Measurements from ENCODE around the gene BIVM. TPM values are rescaled to one million over a fixed set of nuclear protein-coding genes. Genes with fewer than 3 reads are reported as not detected.
A peak's percentile ranks its signal among the peaks of the same experiment; 100 is the strongest.

Gene BIVM
- total RNA-seq, 1 donor from 2014 or later, result 39.2 TPM

GRCh38 chr13:102845630-102846260 is 46.8 kb downstream of the BIVM start, which contains the start of gene ERCC5:
Gene ERCC5, plus strand, starts transcription at chr13:102846032. Its CDS starts 235 bp downstream, at chr13:102846267.
- Mint-ChIP-seq H3K9me3 (ENCODE audit: unreplicated experiment) (peaks cover 15% of the 10 kb centered on the region), H3K27me3 (ENCODE audit: unreplicated experiment) (peaks cover 7% of the 10 kb centered on the region), H3K36me3 (ENCODE audit: unreplicated experiment) (no peaks in the 10 kb centered on the region), H3K27ac (ENCODE audit: unreplicated experiment) (peak within 1 kb of the TSS; percentile 97), H3K4me3 (ENCODE audit: unreplicated experiment) (peak within 1 kb of the TSS; percentile 96), H3K4me1 (ENCODE audit: low read depth, unreplicated experiment) (peaks cover 9% of the 10 kb centered on the region)
- TF ChIP-seq, protein P1, sequence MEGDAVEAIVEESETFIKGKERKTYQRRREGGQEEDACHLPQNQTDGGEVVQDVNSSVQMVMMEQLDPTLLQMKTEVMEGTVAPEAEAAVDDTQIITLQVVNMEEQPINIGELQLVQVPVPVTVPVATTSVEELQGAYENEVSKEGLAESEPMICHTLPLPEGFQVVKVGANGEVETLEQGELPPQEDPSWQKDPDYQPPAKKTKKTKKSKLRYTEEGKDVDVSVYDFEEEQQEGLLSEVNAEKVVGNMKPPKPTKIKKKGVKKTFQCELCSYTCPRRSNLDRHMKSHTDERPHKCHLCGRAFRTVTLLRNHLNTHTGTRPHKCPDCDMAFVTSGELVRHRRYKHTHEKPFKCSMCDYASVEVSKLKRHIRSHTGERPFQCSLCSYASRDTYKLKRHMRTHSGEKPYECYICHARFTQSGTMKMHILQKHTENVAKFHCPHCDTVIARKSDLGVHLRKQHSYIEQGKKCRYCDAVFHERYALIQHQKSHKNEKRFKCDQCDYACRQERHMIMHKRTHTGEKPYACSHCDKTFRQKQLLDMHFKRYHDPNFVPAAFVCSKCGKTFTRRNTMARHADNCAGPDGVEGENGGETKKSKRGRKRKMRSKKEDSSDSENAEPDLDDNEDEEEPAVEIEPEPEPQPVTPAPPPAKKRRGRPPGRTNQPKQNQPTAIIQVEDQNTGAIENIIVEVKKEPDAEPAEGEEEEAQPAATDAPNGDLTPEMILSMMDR (IDR thresholded peaks at IDR 0.05; ENCODE audit: partially characterized antibody, unreplicated experiment), result no peak
- DNase-seq, result peak; percentile 96

DNA sequence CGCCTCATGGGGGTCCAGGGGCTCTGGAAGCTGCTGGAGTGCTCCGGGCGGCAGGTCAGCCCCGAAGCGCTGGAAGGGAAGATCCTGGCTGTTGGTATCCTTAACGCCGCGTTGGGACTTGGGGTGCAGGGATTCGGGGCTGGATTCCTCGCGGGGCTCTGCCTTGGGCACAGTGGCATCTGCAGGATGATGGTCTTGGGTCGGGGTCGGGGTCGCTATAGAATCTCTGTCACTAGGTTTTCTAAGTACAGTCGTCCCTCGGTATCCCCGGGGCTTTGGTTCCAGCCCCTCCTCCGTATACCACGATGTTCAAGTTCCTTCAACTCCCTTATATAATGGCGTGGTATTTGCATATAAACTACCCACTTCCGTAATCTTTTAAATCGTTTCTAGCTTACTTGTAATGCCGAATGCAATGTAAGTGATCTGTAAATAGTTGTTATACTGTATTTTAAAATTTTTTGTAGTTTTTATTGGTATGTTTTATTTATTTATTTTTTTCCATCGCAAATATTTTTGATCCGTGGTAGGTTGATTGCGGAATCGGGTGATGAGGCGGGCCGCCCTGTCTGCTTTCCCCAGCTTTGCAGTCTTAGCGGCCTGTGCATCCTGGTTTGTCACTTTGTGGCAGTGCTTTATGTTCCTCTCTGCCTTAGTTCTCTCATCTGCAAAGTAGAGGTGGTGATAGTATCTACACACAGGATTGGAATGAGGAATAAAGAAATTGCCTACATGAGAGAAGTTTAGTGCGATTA is 47.5 kb downstream of the BIVM start:
- peak overlapping the region; percentile 96 for H3K4me3 Mint-ChIP-seq (ENCODE audit: unreplicated experiment)
- peaks cover 9% of the 10 kb centered on the region for H3K4me1 Mint-ChIP-seq (ENCODE audit: low read depth, unreplicated experiment)
- DNase-seq, result no peak
- peaks cover 15% of the 10 kb centered on the region for H3K9me3 Mint-ChIP-seq (ENCODE audit: unreplicated experiment)
- peak overlapping the region; percentile 97 for H3K27ac Mint-ChIP-seq (ENCODE audit: unreplicated experiment)
- no peaks in the 10 kb centered on the region for H3K36me3 Mint-ChIP-seq (ENCODE audit: unreplicated experiment)
- TF ChIP-seq, protein P1 (IDR thresholded peaks at IDR 0.05; ENCODE audit: partially characterized antibody, unreplicated experiment), result no peak
- peaks cover 7% of the 10 kb centered on the region for H3K27me3 Mint-ChIP-seq (ENCODE audit: unreplicated experiment)

DNA sequence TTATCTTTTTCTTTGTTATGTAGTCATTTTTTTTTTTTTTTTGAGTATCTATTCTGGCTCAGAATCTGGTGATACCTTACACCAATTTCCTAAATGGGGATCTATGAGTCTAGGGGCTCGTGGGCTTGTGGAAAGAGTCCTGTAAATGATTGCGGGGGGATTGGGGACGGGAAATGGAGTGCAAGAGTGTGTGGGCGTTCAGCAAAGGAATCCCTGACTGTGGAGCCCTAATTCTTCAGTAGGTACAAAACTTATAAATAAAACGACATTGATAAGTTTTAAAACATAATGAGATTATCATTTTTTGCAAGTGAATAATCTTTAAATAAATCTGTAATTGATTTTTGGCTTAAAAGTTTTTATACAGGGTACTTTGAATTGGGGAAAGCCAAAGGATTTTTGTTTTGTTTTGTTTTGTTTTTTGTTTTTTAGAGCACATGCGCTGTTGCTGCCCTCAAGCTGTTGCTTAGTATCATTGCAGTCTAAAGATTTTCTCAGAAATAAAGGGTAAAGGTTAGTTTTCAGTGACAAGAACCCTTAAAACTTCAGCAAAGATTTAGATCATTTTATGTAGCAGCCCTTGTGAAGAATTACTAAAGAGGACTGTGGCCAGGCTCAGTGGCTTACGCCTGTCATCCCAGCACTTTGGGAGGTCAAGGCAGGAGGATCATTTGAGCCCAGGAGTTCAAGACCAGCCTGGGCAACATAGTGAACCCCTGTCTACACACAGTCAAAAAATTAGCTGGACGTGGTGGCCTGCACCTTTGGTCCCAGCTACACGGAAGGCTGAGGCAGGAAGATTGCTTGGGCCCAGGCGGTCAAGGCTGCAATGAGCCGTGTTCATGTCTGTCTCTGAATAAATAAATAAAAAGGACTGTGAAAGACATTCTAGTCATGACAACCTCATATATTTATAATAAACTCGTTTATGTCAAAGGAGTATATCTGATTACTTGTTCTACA is 48.6 kb downstream of the BIVM start:
- Mint-ChIP-seq H3K4me3 (ENCODE audit: unreplicated experiment) (peak overlapping the region; percentile 96), H3K4me1 (ENCODE audit: low read depth, unreplicated experiment) (peaks cover 9% of the 10 kb centered on the region), H3K36me3 (ENCODE audit: unreplicated experiment) (no peaks in the 10 kb centered on the region), H3K9me3 (ENCODE audit: unreplicated experiment) (peaks cover 15% of the 10 kb centered on the region), H3K27ac (ENCODE audit: unreplicated experiment) (peak overlapping the region; percentile 97), H3K27me3 (ENCODE audit: unreplicated experiment) (peaks cover 7% of the 10 kb centered on the region)
- DNase-seq, result no peak
- TF ChIP-seq, protein P1 (IDR thresholded peaks at IDR 0.05; ENCODE audit: partially characterized antibody, unreplicated experiment), result peak; percentile 68

DNA sequence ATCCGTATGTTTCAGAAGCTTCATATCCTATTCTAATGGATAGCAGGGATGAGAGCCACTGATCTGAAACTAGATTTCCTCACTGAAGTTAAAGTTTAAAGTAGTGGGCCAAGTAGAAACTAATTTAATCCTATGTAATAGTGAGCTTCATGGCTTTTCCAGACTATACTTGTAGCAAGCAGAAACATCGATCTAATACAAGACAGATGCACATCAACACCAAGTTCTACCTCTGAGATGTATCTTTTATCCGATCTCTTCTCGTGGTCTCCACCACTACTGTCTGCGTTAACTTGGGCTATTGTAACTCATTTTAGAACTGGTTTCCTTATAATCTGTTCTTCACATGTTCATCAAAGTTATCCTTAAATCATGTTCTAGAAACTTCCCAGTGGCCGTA is 50.0 kb downstream of the BIVM start:
- Mint-ChIP-seq H3K27me3 (ENCODE audit: unreplicated experiment) (peaks cover 7% of the 10 kb centered on the region), H3K4me1 (ENCODE audit: low read depth, unreplicated experiment) (peaks cover 9% of the 10 kb centered on the region), H3K36me3 (ENCODE audit: unreplicated experiment) (no peaks in the 10 kb centered on the region), H3K9me3 (ENCODE audit: unreplicated experiment) (peaks cover 15% of the 10 kb centered on the region), H3K27ac (ENCODE audit: unreplicated experiment) (no peak overlapping the region), H3K4me3 (ENCODE audit: unreplicated experiment) (no peak overlapping the region)
- TF ChIP-seq, protein P1 (IDR thresholded peaks at IDR 0.05; ENCODE audit: partially characterized antibody, unreplicated experiment), result no peak
- no peak for DNase-seq

Measured in glutamatergic neuron (in vitro differentiated cells).